ENCODE data around the gene RAPGEF2. TPM values are rescaled to one million over a fixed set of nuclear protein-coding genes. Genes with fewer than 3 reads are reported as not detected.

The RAPGEF2 gene
- total and polyA plus RNA-seq, 2 of the 8 experiments (the other 6 are each of a cell fraction or from before 2014, with no cell fraction given), result 24.4 to 48.6 TPM

DNA sequence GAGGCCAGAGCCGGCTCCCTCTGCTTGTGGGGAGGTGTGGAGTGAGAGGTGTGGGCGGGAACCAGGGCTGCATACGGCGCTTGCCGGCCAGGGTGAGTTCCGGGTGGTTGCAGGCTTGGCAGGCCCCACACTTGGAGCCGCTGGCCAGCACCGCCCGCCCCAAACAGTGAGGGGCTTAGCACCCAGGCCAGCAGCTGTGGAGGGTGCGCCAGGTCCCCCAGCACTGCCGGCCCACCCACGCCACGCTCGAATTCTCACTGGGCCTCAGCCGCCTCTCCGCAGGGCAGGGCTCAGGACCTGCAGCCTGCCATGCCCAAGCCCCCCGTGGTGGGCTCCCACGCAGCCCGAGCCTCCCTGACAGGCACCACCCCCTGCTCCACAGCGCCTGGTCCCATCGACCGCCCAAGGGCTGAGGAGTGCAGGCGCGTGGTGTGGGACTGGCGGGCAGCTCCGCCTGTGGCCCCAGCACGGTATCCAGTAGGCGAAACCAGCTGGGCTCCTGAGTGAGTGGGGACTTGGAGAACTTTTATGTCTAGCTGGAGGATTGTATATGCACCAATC lies 275.3 kb downstream of the RAPGEF2 start:
- no peaks in the 10 kb centered on the region for H3K36me3 ChIP-seq (ENCODE audit: control insufficient read depth in 2 of 4, insufficient read depth in 4 of 4, low read length in 3 of 4)
- 91% methylated on average over 20 of the region's 28 CpGs; no CpG with 5 or more reads in 1 of the 2 experiments for WGBS, 2 experiments (ENCODE audit: extremely low coverage in 1 of 2, insufficient coverage in 1 of 2, insufficient read length in 1 of 2, insufficient replicate concordance in 2 of 2, low coverage in 1 of 2, low lambda C conversion rate in 2 of 2, missing lambda C conversion rate in 1 of 2)
- no peak overlapping the region for H2BK5ac ChIP-seq (ENCODE audit: low read depth, low read length)
- H3K18ac ChIP-seq (ENCODE audit: extremely low read depth, low read length), result no peak overlapping the region
- H3K14ac ChIP-seq (ENCODE audit: insufficient read length), result no peak overlapping the region
- peaks cover 0 to 3% of the 10 kb centered on the region in 2 experiments; a peak in 1 of 4 replicates for H3K9me3 ChIP-seq (ENCODE audit: insufficient read depth in 2 of 2, low read depth in 1 of 2, low read length in 1 of 2)
- ChIA-PET POLR2A (ENCODE audit: partially characterized antibody) (no interaction called here), CTCF (ENCODE audit: partially characterized antibody) (interaction anchor here (1.1 to 1.2 kb wide), 3 partner anchors 66 to 526 kb away, joined by 3 to 4 read pairs (median 3); no protein-coding TSS in a partner anchor)
- H2BK120ac ChIP-seq (replicated peaks; ENCODE audit: low read depth, low read length), result no peak overlapping the region
- H3K4me2 ChIP-seq (ENCODE audit: insufficient read depth in 1 of 2, low read depth in 2 of 2, low read length in 2 of 2), result no peak overlapping the region
- peaks cover 1% of the 10 kb centered on the region for H3K23me2 ChIP-seq (ENCODE audit: low read depth, low read length)
- no peaks in the 10 kb centered on the region for H4K20me1 ChIP-seq (replicated peaks in 1 of 2; ENCODE audit: control insufficient read depth in 1 of 2, insufficient read depth in 2 of 2, low read length in 2 of 2)
- H4K91ac ChIP-seq (replicated peaks; ENCODE audit: insufficient read length, low read length), result no peak overlapping the region
- no peak overlapping the region for H2AFZ ChIP-seq (ENCODE audit: low read length)
- H4K8ac ChIP-seq (ENCODE audit: extremely low read depth, insufficient read depth, low read length), result no peak overlapping the region; the same call in 1 of the 2 replicates
- H4K5ac ChIP-seq (ENCODE audit: insufficient read length, low read depth, low read length), result no peak overlapping the region
- no peaks in the 10 kb centered on the region for H3K79me2 ChIP-seq (ENCODE audit: control insufficient read depth in 1 of 2, insufficient read depth in 2 of 2, low read length in 2 of 2)
- H3K27me3 ChIP-seq (replicated peaks in 1 of 4; ENCODE audit: control insufficient read depth in 3 of 4, extremely low read depth in 1 of 4, insufficient read depth in 3 of 4, low read length in 3 of 4), result peaks cover 4 to 16% (median 11%) of the 10 kb centered on the region in 4 experiments; a peak in 6 of 7 replicates
- H2BK12ac ChIP-seq (ENCODE audit: low read depth, low read length), result no peak overlapping the region
- no peak overlapping the region for H2BK20ac ChIP-seq (ENCODE audit: low read length)
- no peak overlapping the region for H3K4ac ChIP-seq (replicated peaks; ENCODE audit: insufficient read length, low read depth, low read length)
- H3K23ac ChIP-seq (ENCODE audit: insufficient read length), result no peak overlapping the region
- H3K9ac ChIP-seq (replicated peaks in 1 of 4; ENCODE audit: extremely low read depth in 1 of 4, low read depth in 3 of 4, low read length in 3 of 4), result no peak overlapping the region
- no peak for FAIRE-seq
- no peak overlapping the region for H2AK5ac ChIP-seq (ENCODE audit: low read depth, low read length)
- H3K27ac ChIP-seq (ENCODE audit: low read depth, low read length), result no peak overlapping the region
- no peak overlapping the region for H3K4me3 ChIP-seq (ENCODE audit: extremely low read depth in 1 of 4, insufficient read depth in 2 of 4, low read depth in 3 of 4, low read length in 4 of 4)
- H2BK15ac ChIP-seq (ENCODE audit: low read length), result no peak overlapping the region
- no peaks in the 10 kb centered on the region for H3K79me1 ChIP-seq (ENCODE audit: low read depth, low read length)
- H3K56ac ChIP-seq (replicated peaks; ENCODE audit: insufficient read length, low read depth, low read length), result no peak overlapping the region
- peaks cover 0 to 4% (median 1%) of the 10 kb centered on the region in 4 experiments; a peak in 2 of 7 replicates for H3K4me1 ChIP-seq (replicated peaks in 1 of 4; ENCODE audit: control insufficient read depth in 3 of 4, insufficient read depth in 4 of 4, low read length in 3 of 4)
- no peak for DNase-seq (ENCODE audit: low read depth in 1 of 2, low spot score in 2 of 2)
- TF ChIP-seq JUND (IDR thresholded peaks at IDR 0.05; ENCODE audit: low read length) (no peak), SRF (IDR thresholded peaks at IDR 0.05; ENCODE audit: low read depth, low read length) (no peak), ZNF274 (IDR thresholded peaks at IDR 0.05; ENCODE audit: borderline replicate concordance, extremely low read depth, low read length) (no peak), CEBPB (IDR thresholded peaks at IDR 0.05; ENCODE audit: low read depth, low read length) (no peak), EZH2 (IDR thresholded peaks at IDR 0.05; ENCODE audit: low read depth, low read length, severe bottlenecking) (no peak), TCF12 (IDR thresholded peaks at IDR 0.05; ENCODE audit: low read depth, low read length) (no peak), HDAC6 (IDR thresholded peaks at IDR 0.05; ENCODE audit: low read depth, low read length) (no peak), NRF1 (IDR thresholded peaks at IDR 0.05; ENCODE audit: low read depth, low read length) (no peak), GABPA (IDR thresholded peaks at IDR 0.05; ENCODE audit: borderline replicate concordance, insufficient read depth, low read length) (no peak), YY1 (IDR thresholded peaks at IDR 0.05; ENCODE audit: low read depth, low read length) (no peak), POLR2A (IDR thresholded peaks at IDR 0.05; ENCODE audit: control extremely low read depth in 1 of 2, low read depth in 2 of 2, low read length in 2 of 2) (no peak), EGR1 (IDR thresholded peaks at IDR 0.05; ENCODE audit: borderline replicate concordance, low read depth, low read length) (no peak), MAFK (IDR thresholded peaks at IDR 0.05; ENCODE audit: low read depth, low read length) (no peak), NANOG (IDR thresholded peaks at IDR 0.05; ENCODE audit: insufficient read depth, low read depth, low read length, poor library complexity, severe bottlenecking) (no peak), TEAD4 (IDR thresholded peaks at IDR 0.05; ENCODE audit: low read depth, low read length) (no peak)

Data from H1 (cell line).